ENCODE data around the gene PLB1.
A peak's percentile ranks its signal among the peaks of the same experiment; 100 is the strongest.

Gene PLB1

DNA sequence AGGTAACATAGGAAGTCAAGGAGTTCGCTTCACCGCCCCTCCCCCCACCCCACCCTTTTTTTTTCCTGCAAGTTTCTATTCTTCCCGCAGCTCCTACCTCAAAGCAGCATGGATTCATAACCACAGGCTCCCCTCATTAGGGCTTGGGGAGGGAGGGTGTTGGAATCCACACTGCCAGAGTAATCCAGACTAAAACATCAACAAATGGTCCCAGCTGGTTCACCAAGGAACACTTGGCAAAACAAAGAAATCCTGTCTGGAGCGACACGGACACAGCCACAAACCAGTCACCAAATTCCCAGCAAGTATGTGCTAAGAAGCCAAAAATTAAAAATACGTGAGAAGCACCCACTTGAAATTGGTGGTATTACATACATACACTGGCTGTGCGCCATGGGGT, 148.9 kb downstream of the PLB1 start:
- TF ChIP-seq JUND (IDR thresholded peaks at IDR 0.05; ENCODE audit: low read depth): no peak
- no peak for DNase-seq (ENCODE audit: low read depth in 1 of 2, low spot score in 1 of 2)
- in situ Hi-C loops (cut with HindIII; ENCODE audit: low pct_unique_long_range_greater_than_20kb, low sequenced_read_pairs): no loop called here

GRCh38 chr2:28645553-28645952, 149.7 kb downstream of the PLB1 start:
- in situ Hi-C loops (cut with HindIII; ENCODE audit: low pct_unique_long_range_greater_than_20kb, low sequenced_read_pairs): no loop called here
- no peak for TF ChIP-seq JUND (IDR thresholded peaks at IDR 0.05; ENCODE audit: low read depth)
- DNase-seq (ENCODE audit: low read depth in 1 of 2, low spot score in 1 of 2): no peak

DNA sequence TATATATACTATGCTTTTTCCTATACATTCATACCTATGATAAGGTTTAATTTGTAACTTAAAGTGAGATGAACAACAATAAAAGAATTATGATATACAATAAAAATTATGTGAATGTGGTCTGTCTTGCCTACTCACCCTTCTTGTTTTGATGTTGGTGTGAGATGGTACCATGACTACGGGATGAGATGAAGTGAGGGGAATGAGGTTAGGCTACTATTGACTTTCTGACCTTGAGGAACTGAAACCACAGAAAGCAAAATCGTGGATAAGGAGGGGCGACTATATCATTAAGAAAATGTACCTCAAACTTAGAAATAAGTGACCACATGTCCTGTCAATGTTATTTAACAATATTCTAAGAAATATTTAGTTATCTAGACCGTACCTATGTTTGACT, 151.8 kb downstream of the PLB1 start:
- in situ Hi-C loops (cut with HindIII; ENCODE audit: low pct_unique_long_range_greater_than_20kb, low sequenced_read_pairs): no loop called here
- no peak for TF ChIP-seq JUND (IDR thresholded peaks at IDR 0.05; ENCODE audit: low read depth)
- DNase-seq (ENCODE audit: low read depth in 1 of 2, low spot score in 1 of 2): no peak

- no peak for TF ChIP-seq JUND (IDR thresholded peaks at IDR 0.05; ENCODE audit: low read depth)
- no peak for DNase-seq (ENCODE audit: low read depth in 1 of 2, low spot score in 1 of 2)
- in situ Hi-C loops (cut with HindIII; ENCODE audit: low pct_unique_long_range_greater_than_20kb, low sequenced_read_pairs): no loop called here
Observed at GRCh38 chr2:28648147-28648546, 152.3 kb downstream of the PLB1 start.

- no peak for TF ChIP-seq JUND (IDR thresholded peaks at IDR 0.05; ENCODE audit: low read depth)
- in situ Hi-C loops (cut with HindIII; ENCODE audit: low pct_unique_long_range_greater_than_20kb, low sequenced_read_pairs): no loop called here
- DNase-seq (ENCODE audit: low read depth in 1 of 2, low spot score in 1 of 2): no peak
Observed at GRCh38 chr2:28648671-28649395, 153.0 kb downstream of the PLB1 start.

GRCh38 chr2:28649481-28650265, 153.8 kb downstream of the PLB1 start:
- no peak for DNase-seq (ENCODE audit: low read depth in 1 of 2, low spot score in 1 of 2)
- TF ChIP-seq JUND (IDR thresholded peaks at IDR 0.05; ENCODE audit: low read depth): no peak
- in situ Hi-C loops (cut with HindIII; ENCODE audit: low pct_unique_long_range_greater_than_20kb, low sequenced_read_pairs): no loop called here

DNA sequence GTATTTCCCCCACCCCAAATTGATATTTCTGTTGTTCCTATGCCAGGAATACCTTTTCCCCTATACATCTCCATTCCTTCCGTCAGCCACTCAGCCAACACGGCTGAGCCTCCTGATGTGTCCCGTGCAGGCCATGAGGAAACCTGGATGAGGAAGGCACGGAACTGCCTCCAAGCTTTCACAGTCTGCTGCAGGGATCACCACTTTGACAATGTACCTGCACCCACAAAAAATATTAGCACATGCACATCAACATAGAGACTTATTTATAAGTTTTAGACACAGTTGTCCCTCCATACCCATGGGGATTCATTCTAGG, 154.4 kb downstream of the PLB1 start:
- TF ChIP-seq JUND (IDR thresholded peaks at IDR 0.05; ENCODE audit: low read depth): no peak
- in situ Hi-C loops (cut with HindIII; ENCODE audit: low pct_unique_long_range_greater_than_20kb, low sequenced_read_pairs): no loop called here
- DNase-seq (ENCODE audit: low read depth in 1 of 2, low spot score in 1 of 2): no peak

GRCh38 chr2:28652217-28652616, 156.4 kb downstream of the PLB1 start:
- DNase-seq (ENCODE audit: low read depth in 1 of 2, low spot score in 1 of 2): no peak

DNA sequence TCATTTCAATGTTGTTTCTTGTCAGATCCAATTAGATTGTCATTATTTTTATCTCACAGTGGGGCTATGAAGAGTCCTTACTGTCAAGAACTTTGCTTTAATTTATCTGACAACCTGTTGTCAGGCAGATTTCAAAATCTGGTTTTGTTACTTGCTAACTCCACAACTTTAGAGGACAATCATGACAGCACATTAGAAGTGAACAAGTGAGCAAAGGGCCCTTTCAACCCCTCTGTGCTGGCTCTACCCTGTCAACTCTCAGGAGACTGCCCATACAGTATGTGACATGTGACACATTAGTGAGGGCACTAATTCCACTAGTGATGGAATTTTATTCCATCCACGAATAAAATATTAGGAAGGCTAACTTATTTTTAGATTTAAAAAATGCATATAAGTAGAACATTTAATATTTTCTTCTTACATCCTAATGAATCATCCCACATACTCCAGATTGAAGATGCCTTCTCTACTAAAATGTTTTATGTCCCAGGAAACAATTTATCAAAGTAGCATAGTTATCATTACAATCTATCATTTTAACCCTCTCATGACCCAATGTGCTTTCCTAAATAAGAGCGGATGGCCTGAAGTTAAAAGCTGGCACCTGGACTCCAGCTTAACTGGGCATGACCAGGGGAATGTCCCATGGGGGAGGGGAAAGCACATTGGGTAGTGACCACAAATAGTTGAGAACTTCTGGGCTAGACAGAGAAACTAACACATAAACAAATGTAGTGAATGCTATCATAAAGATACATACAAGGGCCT, 158.2 kb downstream of the PLB1 start:
- TF ChIP-seq JUND (IDR thresholded peaks at IDR 0.05; ENCODE audit: low read depth): no peak
- DNase-seq (ENCODE audit: low read depth in 1 of 2, low spot score in 1 of 2): no peak
- in situ Hi-C loops (cut with HindIII; ENCODE audit: low pct_unique_long_range_greater_than_20kb, low sequenced_read_pairs): no loop called here

More at GRCh38 chr2:28652217-28652616, 156.4 kb downstream of the PLB1 start:
- in situ Hi-C loops (cut with HindIII; ENCODE audit: low pct_unique_long_range_greater_than_20kb, low sequenced_read_pairs): no loop called here
- TF ChIP-seq JUND (IDR thresholded peaks at IDR 0.05; ENCODE audit: low read depth): no peak

- in situ Hi-C loops (cut with HindIII; ENCODE audit: low pct_unique_long_range_greater_than_20kb, low sequenced_read_pairs): no loop called here
- no peak for TF ChIP-seq JUND (IDR thresholded peaks at IDR 0.05; ENCODE audit: low read depth)
- no peak for DNase-seq (ENCODE audit: low read depth in 1 of 2, low spot score in 1 of 2)
Observed at GRCh38 chr2:28654663-28655320, 158.9 kb downstream of the PLB1 start.

DNA sequence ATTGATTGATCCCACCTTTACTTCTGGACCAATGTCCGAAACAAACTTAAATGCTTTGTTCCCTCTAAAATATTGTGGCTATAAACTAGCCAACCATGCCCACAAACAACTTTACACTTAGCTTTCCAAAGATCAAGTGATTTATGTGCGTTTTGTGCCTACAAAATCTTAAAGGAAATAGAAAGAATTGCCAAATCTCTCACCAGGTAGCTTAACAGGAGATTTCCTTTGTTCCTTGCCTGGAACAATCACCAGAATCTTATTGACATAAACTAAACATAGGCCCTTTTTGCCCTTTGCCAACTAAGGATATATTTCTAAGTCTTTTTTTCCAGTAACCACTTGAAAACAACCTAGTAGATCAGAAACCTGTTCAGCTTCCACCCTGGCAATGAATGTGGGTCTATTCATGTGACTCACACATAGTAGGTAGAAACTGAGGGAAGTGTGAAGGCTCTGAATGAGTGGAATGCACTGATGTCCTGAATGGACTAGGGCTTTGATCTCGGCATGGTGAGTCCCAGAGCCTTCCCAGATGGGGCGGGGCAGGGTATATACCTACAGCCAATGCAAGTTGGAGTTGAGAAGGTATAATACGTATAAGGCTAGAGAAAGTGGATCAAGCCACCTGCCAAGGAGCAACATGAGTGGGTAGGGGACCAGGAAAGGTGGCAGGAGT, 161.2 kb downstream of the PLB1 start:
- no peak for DNase-seq (ENCODE audit: low read depth in 1 of 2, low spot score in 1 of 2)
- no peak for TF ChIP-seq JUND (IDR thresholded peaks at IDR 0.05; ENCODE audit: low read depth)
- in situ Hi-C loops (cut with HindIII; ENCODE audit: low pct_unique_long_range_greater_than_20kb, low sequenced_read_pairs): no loop called here

DNA sequence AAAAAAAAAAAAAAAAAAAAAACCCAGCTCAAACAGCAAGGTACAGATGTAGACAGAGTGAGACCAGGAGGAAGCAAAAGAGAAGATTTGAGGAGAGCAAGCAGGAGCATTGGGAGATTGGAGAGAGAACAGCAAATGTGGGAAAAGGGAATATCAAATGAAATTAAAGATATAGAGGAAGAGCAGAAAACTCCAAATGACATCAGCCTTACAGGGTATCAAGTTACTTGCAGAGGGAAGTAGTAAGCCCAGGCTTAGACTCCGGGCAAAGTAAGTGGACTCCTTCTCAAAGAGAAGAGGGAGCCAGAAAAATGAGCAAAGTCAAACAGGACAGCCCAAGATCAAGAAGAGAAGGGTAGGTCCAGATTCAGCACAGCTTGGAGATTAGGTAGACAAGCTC, 162.5 kb downstream of the PLB1 start:
- TF ChIP-seq JUND (IDR thresholded peaks at IDR 0.05; ENCODE audit: low read depth): no peak
- in situ Hi-C loops (cut with HindIII; ENCODE audit: low pct_unique_long_range_greater_than_20kb, low sequenced_read_pairs): no loop called here
- peak in 1 of 2 experiments; percentile 32 for DNase-seq (ENCODE audit: low read depth in 1 of 2, low spot score in 1 of 2)
